GM12872 (cell line): Measurements from ENCODE around the gene LTA.

Experiments
- CTCF ChIP-seq: IDR thresholded peaks from 3 replicates; pipeline ENCODE4 v1.5.1; 2011; ENCODE audit warnings: low read depth, mild to moderate bottlenecking, low read length, moderate library complexity; ENCODE audit not compliant: insufficient read depth

Gene LTA

GRCh38 chr6:31621320-31621939, 49.3 kb downstream of the LTA start:
- no peak for TF ChIP-seq CTCF

GRCh38 chr6:31621991-31622390, 49.9 kb downstream of the LTA start:
- TF ChIP-seq CTCF: no peak

- TF ChIP-seq CTCF: no peak
These were observed 50.6 kb downstream of the LTA start for GRCh38 chr6:31622684-31623091.
